HG03342 (cell line): ENCODE data around the gene ST6GALNAC3.
"Not testable (repeated sequence)": the region's sequence is repeated elsewhere in the genome, so short reads cannot be mapped to it uniquely, and the experiment has no call there.

Experiments
- ATAC-seq: cut with Tn5 transposase; IDR thresholded peaks from one replicate; pipeline ENCODE4 v1.9.1; 2021; ENCODE audit warnings: mild to moderate bottlenecking, moderate library complexity; ENCODE audit not compliant: unreplicated experiment

The ST6GALNAC3 gene

GRCh38 chr1:76238094-76238628 lies 163.6 kb downstream of the ST6GALNAC3 start:
- ATAC-seq, result no peak

GRCh38 chr1:76239470-76239918 lies 164.9 kb downstream of the ST6GALNAC3 start:
- ATAC-seq, result no peak

GRCh38 chr1:76240316-76240715 lies 165.8 kb downstream of the ST6GALNAC3 start:
- ATAC-seq, result no peak

GRCh38 chr1:76242587-76242986 lies 168.0 kb downstream of the ST6GALNAC3 start:
- not testable (repeated sequence) for ATAC-seq

GRCh38 chr1:76247261-76247852 lies 172.8 kb downstream of the ST6GALNAC3 start:
- ATAC-seq, result no peak

- ATAC-seq, result no peak
Observed at GRCh38 chr1:76250271-76250670, 175.7 kb downstream of the ST6GALNAC3 start.

GRCh38 chr1:76252431-76252830 lies 177.9 kb downstream of the ST6GALNAC3 start:
- no peak for ATAC-seq

GRCh38 chr1:76254104-76255030 lies 179.8 kb downstream of the ST6GALNAC3 start:
- ATAC-seq, result no peak

- no peak for ATAC-seq
Observed at GRCh38 chr1:76256289-76257223, 182.0 kb downstream of the ST6GALNAC3 start.

- ATAC-seq, result no peak
Observed at GRCh38 chr1:76257823-76258222, 183.3 kb downstream of the ST6GALNAC3 start.

- ATAC-seq, result no peak
Observed at GRCh38 chr1:76259270-76259669, 184.7 kb downstream of the ST6GALNAC3 start.

GRCh38 chr1:76260279-76260678 lies 185.7 kb downstream of the ST6GALNAC3 start:
- ATAC-seq, result no peak

GRCh38 chr1:76262601-76263000 lies 188.1 kb downstream of the ST6GALNAC3 start:
- no peak for ATAC-seq

- no peak for ATAC-seq
Observed at GRCh38 chr1:76264642-76265041, 190.1 kb downstream of the ST6GALNAC3 start.

- no peak for ATAC-seq
Observed at GRCh38 chr1:76266762-76267161, 192.2 kb downstream of the ST6GALNAC3 start.

GRCh38 chr1:76267631-76268030 lies 193.1 kb downstream of the ST6GALNAC3 start:
- no peak for ATAC-seq

- ATAC-seq, result no peak
Observed at GRCh38 chr1:76268341-76268740, 193.8 kb downstream of the ST6GALNAC3 start.

GRCh38 chr1:76269155-76269554 lies 194.6 kb downstream of the ST6GALNAC3 start:
- ATAC-seq, result no peak

- no peak for ATAC-seq
Observed at GRCh38 chr1:76274302-76274701, 199.8 kb downstream of the ST6GALNAC3 start.

- no peak for ATAC-seq
Observed at GRCh38 chr1:76274718-76275117, 200.2 kb downstream of the ST6GALNAC3 start.

GRCh38 chr1:76278711-76279100 lies 204.2 kb downstream of the ST6GALNAC3 start:
- no peak for ATAC-seq
